Esophagus mucosa (tissue), 1 donor: ENCODE results near the gene EPB41L5. TPM values are rescaled to one million over a fixed set of nuclear protein-coding genes. Genes with fewer than 3 reads are reported as not detected.

Experiments used
- ATAC-seq: fragments of 200-7000 bp; cut with Tn5 transposase; one replicate; pipeline ENCODE4 v1.9.1; 2020
- total RNA-seq: library from RNA; stranded (reverse); gene quantifications from one replicate; pipeline ENCODE4 v1.2.4, GENCODE V29; 2023
- donor health status: DM: yes; HTN: yes; CAD: no.

EPB41L5 gene
- total RNA-seq, 1 donor from 2014 or later = 16.8 TPM

DNA sequence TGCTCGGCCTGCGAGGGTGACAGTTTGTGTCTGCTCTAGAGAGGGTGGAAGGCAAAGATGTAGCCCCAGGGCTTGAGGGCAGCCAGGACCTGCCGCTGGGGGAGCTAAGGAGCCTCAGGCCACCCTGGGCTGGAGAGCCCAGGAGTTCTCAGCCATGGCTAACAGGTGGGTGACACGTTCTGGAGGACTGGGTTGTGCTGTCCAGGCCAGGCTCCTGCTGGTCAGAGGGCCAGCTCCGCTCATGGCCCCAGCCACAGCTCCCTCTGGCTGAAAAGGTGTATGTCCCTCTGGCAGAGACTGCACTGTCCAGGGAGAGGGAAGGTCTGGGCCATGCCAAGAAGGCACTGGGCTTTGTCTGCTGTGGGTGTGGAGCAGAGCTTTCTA is 191.1 kb downstream of the EPB41L5 start:
- ATAC-seq = no peak

DNA sequence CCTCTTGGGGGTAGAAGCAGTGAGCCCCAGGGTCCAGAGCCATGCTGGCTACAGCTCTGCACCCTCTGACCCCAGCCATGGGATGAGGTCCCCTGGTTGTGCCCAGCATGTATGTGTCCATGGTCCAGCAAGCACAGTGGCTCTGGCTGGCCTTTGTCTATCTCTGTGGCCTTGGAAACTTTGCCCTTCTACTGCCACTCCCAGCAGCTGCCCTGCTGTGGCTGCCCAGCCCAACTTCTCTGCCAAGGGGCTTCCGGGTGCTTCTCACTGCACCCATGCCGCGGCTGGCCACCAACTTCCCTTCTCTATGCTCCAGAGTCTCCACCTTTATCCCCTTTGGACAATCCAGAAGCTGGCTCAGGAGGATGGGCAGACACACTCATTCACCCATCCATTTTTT is 191.5 kb downstream of the EPB41L5 start:
- no peak for ATAC-seq

DNA sequence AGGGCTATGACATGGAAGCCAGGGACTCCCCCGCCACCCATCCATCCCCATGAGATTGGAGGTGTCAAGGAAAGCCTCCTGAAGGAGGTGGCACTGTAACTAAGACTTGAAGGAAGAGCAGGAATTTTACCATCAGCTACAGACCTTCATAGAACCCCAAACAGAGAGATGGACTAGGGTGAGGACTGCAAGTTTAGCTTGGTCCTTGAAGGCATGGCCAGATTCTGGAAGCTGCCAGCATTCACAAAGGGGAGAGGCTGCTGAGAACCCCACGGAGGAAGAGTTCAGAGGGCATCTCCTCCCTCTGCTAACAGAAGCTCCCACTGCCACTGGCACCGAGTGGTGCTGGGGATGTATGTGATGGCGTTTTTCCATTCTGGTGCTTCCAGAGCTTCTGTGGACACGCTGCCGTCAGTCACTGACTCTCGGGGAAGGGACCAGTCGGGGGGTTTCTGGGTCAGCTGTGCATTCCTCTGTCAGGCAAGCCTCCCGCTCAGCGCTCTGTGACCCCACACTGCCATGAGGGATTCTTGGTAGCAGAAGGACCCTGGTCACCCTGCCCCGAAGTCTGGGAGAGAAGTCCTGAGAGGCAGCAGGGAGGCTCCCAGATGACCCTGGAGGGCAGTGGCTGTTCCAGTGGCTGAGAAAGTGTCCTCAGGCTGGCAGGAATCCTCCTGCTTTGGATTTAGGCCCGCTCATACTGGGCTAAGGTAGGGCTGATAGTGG is 192.2 kb downstream of the EPB41L5 start:
- no peak for ATAC-seq

DNA sequence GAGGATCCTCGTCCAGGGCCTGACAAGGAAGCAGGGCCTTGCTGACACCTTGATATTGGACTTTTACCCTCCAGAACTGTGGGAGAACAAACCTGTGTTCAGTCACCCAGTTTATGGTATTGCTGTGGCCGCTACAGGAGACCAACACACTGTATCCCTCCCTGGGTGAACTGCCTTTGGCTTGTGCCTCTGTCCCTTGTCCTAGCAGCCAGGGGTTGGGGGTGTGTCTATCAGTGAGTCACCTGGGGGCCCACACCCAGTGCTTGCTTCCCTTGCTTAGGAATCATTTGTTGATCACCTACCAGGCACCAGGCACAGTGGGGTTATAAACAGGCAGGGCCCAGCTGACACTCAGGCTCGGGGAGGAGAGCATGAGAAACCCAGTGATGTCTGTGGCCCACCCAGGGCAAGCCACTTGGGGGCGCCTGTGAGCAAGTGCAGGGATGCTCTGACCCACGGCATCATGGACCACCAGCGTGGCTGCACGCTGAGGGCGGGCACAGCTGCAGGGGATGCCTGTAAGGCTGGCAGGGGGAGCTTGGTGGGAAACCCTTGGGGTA is 193.2 kb downstream of the EPB41L5 start:
- peak; percentile 45 for ATAC-seq

DNA sequence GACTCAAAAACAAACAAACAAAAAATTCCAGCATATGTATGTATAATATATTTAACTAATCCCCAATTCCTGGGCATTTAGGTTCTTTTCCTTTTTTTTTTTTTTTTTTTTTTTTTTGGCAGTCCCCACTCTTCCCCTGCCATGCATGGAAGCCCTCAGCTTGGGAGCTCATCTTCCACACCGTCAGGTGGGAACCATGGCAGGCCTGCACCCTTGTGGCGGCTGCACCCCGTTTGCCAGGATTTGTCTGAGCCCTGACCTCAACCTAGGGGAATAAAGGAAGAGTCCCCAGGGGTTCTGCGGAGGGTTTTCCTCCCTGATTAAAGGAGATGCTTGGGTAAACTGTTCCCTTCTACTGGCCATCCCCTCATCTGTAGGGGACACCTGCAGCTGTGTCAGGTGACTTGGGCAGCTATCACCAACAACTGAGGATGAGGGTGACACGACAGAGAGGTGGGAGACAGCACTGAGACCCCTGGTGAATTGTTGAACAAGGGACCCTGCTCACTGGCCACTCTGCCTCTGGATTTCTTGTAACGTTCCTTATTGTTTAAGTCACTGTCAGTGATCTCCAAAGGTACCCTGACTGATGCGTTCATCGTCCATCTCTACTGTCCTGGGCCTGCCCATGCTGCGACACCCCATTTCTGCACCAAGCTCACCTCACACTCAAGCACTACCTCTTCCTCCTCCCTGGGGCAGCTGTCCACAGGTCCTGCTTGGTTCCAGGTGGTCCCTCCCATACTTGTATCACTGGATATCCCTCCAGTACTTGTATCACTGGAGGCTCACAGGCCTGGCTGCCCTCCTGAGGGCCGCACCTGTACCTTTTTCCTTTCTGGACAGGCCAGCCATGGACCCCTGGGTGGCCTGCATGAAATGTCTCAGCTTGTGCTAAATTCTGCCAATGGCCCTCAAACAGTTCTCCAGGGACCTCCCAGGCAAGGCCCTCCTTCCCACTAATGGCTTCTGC is 195.8 kb downstream of the EPB41L5 start:
- no peak for ATAC-seq

DNA sequence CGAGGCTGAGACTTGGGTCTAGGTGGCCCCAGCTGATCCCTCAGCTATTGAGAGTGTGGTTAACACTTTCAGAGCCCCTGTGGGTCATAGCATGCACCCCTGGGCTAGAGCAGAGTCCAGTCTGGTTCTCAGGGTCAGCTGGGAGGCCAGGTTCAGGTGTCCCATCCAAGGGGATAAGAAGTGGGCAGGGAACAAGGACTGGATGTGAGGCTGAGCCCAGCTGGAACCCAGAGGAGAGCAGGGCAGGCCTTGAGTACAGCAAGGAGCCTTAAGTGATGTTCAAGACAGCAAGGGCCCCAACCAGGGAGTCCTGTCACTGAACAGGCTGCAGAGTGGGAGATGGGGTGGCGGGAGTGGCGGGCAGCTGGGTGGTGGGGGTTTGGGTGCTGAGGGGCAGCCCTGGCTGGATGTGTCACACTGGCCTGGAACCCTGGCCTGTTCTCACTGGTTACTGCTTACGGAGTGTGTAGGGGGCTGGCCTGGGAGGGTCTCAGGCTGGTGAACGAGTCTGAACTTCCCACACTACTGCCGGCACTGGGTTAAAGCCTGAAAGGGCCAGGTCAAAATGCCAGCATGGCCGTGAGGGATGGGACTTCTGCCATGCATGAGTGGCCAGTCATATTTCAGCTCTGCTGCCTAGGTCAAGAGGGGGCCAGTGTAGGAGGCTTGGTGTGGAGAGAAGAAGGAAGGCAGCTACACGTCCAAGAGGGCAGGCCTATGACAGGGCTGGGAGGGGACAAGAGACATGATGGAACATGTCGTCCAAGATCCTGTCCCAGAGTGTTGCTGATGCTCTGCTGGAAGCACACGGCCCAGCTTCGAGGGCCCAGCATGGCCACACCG is 196.8 kb downstream of the EPB41L5 start:
- ATAC-seq = peak; percentile 55

DNA sequence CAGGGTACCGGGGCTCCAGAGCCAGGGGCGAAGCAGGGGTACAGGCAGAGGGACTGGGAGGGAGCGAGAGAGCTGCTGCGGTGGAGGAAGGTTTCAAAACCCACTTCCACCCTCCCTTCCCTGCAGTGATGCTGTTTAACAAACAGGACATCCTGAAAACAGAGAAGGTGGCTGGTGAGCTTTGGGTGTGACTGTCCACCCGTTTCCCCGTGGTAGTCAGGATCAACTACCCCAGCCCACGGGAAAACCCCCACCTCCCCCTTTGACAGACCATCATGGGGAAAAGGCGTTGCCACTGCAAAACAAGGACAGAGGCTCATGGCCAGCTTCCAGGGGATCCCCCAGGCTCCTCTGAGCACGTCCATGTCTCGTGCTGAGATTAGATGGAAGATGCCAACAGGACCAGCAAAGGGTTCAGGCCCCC is 197.4 kb downstream of the EPB41L5 start:
- ATAC-seq = no peak

DNA sequence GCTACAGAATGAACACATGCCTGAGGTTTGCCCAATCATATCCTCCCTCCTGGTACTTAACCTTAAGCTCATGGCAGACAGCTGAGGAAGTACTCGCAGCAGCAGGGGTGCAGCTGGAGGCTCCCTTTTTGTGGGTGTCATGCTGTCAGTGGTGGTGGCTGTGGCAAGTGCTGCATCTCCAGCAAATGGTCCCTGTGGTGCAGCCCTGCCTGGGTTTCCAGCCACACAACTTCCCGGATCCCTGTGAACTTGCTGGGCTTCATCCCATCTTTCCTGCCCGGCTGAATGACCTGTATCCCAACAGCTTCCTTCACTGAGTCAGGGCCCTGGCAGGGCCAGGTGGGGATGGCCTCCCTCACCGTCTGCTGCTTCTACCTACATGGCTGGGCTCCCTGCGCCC is 205.3 kb downstream of the EPB41L5 start:
- no peak for ATAC-seq

DNA sequence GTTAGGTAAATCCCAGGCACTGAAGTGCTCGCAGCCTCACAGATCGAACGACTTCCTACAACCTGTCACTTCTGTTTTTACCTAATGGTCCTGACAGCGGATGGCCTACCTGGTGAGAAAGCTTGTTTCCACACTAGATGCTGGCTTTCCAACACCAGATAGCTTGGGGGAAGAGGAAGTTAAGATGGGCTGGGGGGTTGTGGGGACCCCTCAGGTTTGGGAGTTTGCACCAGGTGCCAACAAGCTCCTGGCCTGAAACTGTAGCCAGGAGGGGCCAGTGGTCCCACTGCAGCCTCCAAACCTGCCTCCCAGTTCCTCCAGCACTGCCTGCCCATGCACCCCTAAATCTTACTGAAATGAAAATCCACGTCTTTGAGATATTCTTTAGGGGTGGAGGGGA is 206.4 kb downstream of the EPB41L5 start:
- no peak for ATAC-seq

DNA sequence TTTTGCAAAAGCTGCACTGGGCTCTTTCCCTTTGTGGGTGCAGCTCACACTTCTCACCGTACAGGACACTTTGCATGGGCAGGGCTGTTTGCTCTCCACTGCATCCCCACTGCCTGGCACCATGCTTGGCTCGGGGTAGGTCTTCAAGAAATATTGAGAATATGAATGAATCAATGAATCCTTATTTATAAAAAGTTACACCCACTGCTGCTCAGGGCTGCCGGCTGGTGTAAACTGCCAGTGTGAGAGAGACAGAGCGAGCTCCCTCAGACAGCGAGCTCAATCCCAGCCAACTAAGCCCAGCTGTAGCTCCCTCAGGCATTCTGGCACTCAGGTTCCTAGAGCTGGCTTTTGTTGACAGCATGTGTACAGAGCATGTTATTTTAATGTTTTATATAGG is 206.9 kb downstream of the EPB41L5 start:
- ATAC-seq = no peak

DNA sequence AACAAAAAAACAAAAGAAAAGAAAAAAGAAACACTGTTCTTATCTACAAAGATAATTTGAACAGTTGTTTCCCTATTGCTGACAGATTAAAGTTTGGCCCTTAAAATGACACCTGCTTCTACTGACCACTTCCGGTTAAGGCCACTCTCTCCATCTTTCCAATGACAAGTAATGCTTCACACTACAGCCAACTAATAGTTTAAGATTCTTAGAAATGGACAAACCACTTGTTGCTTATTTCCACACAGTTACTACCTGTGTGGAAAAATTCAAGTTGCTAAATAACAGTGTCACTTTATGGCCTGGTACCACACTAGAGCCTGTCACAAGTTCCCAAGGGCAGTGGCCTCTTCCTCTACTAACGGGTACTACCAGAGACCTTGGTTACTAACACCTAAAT is 207.9 kb downstream of the EPB41L5 start:
- no peak for ATAC-seq

DNA sequence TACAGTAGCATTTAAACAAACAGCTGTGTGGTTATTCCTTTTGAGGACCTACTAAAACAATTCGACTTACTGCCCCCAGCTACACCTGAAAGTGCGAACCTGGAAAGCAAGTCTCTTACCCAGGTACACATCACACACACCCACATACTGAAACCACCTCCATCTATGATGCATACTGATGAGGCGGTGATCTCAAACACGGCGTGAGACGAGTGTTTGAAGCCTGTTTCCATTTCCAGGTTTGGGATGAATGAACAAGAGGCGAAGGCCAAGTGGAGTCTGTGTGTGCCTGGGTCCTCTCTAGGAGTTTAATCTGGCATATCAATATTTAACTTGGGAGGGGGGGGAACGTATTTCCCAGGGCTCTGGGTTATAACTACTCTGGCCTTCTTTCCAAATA is 208.7 kb downstream of the EPB41L5 start:
- ATAC-seq = no peak

DNA sequence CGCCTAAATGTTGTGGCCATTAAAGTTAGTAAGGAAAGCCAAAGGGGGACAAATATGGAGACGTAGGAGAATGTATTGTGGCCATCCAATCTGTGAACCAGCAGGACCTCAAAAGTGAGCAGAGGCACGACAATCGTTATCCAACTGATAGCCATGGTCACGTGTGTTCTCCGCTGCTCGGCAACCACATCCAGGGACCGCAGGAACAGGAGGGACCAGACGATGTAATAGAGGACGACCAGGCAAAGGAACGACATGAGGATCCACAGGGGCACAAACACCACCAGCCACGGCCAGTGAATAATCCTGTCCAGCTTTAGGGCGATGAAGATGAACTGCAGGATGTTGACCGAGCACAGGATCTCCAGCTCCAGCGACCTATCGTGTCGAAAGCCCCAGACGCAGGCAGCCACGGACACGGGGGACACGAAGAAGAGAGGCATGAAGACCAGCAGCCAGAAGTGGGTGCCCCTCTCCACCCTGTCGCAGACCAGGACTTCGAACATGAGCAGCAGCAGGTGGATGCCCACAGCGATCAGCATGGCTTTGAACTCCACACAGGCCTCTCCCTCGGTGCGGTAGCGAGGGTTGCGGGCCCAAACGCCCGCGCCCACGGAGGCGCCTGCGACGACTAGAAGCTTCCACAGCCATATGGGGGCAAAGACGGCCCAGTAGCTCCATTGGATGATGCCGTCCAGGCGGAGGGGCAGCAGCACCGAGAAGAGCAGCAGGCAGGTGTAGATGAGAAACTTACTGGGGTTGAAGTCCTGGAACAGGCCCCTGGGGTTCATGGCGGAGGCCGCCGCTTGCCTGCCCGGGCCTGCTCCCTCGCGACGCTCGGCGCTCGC is 209.5 kb downstream of the EPB41L5 start:
- no peak for ATAC-seq

DNA sequence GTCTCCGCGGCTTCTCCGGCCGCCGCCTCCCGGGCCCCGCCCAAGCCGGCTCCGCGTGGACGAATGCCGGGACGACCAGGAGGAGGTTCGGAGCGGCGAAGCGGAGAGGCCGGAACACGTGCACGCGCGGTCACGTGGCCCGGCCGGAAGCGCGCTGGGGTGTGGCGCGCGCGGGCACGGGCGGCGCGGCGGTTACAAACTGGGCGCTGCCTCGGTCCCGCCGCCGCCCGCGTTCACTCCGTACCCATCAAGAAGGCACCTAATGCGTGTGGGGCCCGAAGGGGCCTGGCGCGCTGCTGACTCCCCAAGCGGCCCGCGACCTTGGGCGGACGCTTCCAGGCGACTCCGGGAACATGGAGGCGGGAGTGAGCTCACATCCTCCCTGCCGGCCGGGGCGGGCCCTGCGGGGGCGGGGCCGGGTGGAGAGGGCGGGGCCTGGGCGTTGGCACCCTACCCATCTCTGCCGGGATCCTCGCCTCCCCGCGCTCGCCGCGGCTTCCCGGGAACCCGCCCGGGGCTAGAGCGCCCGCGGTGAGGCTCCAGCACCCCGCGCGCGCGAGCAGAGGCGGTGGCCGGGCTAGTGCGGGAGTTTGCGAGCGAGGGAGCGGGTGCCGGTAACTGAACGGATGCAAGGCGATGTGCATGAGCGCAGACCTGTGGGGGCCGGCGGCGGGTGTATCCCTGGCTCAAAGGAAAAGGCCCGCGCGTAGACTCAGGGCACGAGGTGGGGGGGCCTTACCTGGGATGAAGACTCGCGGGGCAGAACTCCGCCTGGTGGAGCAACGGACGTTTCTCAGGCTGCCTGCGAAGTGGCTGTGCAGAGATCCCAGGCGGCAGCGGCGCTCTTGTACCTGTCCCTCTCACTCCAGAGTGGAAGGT is 210.4 kb downstream of the EPB41L5 start, which contains the start of gene TMEM185B:
Gene TMEM185B, minus strand, starts transcription at position 367 of the 879 bp plus-strand sequence. CDS start 424 bp downstream, outside the sequence.
- ATAC-seq = peak; percentile 97

DNA sequence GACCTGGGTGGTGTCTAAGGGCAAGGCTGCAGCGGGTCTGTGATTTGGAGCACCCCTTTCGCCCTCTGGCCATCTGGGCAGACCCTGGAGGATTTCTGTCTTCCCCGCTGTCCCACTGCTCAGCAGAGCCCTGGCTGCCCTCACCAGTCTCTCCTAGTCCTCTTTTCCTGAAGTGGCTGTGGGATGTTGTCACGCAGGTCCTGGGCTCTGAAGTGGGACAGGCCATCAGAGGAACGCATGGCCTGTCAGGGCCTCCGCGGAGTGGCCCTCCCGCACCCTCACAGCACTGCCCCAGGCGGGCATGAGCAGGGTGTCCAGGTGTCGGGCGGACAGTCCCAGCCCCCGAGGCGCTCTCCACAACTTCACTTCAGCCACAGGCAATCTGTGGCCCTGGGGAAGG is 211.4 kb downstream of the EPB41L5 start:
- ATAC-seq = no peak

DNA sequence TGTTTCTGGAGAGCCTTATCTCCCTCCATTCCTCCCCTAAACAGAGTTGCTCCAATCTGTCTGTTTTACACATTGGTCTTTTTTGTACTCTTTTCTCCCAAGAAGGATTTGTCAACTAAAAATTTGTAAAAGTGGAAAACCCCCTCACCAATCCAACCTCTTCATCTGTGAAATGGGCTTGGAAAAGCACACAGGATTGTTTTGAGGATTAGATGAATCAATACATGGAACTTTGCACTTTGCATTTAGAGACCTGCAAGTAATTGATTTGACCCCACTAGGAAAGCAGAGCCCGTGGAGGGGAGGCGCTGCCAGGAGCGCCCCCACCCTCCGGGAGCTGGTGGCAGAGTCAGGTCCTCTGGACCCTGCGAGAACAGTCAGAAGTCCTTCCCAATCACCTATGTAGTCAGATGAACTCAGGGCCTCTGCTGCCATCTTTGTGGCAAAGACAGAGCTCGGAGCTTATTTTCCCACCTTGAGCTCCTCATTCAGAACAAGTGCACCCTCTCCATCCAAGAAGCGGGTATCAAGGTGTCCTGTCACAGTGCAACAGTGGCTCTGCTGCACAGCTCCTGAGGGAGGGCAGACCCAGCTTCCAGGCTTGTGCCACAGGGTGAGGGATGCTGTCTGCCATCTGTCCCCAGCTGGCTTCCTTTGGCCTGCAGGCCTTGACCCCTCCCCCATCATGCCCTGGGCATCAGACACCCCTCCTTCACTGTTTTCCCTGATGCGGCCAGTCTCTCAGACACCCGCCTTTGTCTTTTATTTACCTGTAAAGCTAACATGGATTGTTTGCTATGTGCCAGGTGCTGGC is 212.1 kb downstream of the EPB41L5 start:
- no peak for ATAC-seq

DNA sequence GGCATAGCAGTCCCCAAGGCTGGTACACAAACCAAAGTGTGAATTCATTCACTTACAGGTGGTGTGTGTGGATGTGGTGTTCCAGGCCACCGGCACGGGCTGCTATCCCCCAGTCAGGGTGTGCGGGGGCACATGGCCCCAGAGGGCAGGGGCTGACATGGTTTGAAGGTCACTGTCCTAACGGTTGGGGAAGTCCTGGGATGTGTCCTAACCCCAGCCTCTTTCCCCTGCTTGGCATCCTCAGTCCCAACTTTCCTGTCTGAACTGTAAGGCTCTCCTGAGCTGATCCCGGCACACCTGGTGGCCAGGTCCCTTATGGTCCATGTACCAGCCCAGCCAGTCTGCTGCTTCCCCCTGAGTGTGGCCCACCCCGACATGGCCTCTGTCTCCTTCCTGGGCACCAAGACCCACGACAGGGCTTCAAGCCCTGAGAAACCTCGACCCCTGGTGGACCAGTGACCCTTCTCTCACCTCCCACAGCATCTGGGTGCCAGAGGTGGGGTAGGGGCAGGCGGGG is 212.7 kb downstream of the EPB41L5 start:
- ATAC-seq = no peak

DNA sequence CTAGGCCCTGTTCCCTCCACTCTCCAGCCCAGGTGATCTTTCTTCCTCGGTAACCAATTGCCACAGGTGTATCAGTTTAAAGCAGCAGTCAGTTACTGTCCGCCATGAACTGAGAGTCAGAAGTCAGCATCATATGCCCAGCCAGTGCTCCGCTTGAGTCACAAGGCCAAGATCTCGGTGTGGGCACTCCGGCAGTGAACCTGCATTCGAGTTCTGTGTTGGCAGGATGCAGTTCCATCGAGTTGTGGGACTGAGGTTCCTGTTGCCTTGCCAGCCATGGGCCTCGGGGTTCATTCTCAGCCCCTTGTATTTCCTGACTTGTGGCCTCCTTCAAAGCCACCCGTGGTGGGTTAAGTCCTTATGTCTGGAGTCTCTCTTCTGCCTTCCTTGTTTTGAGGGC is 213.4 kb downstream of the EPB41L5 start:
- no peak for ATAC-seq
